GM23338 (cell line): ENCODE data around the gene PKNOX2. TPM values are rescaled to one million over a fixed set of nuclear protein-coding genes. Genes with fewer than 3 reads are reported as not detected.

ENCODE experiments used
- ATAC-seq: fragments of 200-7000 bp; cut with Tn5 transposase; 3 replicates; pipeline ENCODE4 v1.9.1; 2020
- DNase-seq: peaks from one replicate; pipeline ENCODE4 v3.0.0-alpha.2; 2015; ENCODE audit warnings: low spot score
- H2AFZ ChIP-seq: fragments of 200-600 bp; sonication (generic); 2 replicates; pipeline ENCODE4 v1.8.0; 2016; ENCODE audit warnings: antibody characterized with exemption, mild to moderate bottlenecking, moderate library complexity
- H3F3A ChIP-seq: fragments of 200-600 bp; sonication (generic); replicated peaks from 2 replicates; pipeline ENCODE4 v1.8.0; 2017; ENCODE audit warnings: antibody characterized with exemption, mixed run types, low read depth
- H3K27ac ChIP-seq: fragments of 200-600 bp; sonication (generic); 2 replicates; pipeline ENCODE4 v1.6.1; 2016; ENCODE audit warnings: low read depth
- H3K27me3 ChIP-seq: fragments of 200-600 bp; sonication (generic); 2 replicates; pipeline ENCODE4 v1.8.0; 2016; ENCODE audit warnings: mild to moderate bottlenecking, mixed run types, moderate library complexity; ENCODE audit not compliant: insufficient read depth
- H3K36me3 ChIP-seq: fragments of 200-600 bp; sonication (generic); 2 replicates; pipeline ENCODE4 v1.8.0; 2016; ENCODE audit warnings: mild to moderate bottlenecking; ENCODE audit not compliant: insufficient read depth
- H3K4me1 ChIP-seq: fragments of 200-600 bp; sonication (generic); 2 replicates; pipeline ENCODE4 v1.8.0; 2016; ENCODE audit warnings: mild to moderate bottlenecking, moderate library complexity; ENCODE audit not compliant: insufficient read depth
- H3K4me2 ChIP-seq: fragments of 200-600 bp; sonication (generic); 2 replicates; pipeline ENCODE4 v1.7.1; 2017; ENCODE audit warnings: mixed run types
- H3K4me3 ChIP-seq: fragments of 200-600 bp; sonication (generic); 2 replicates; pipeline ENCODE4 v1.6.1; 2016; ENCODE audit warnings: mixed run types
- H3K79me2 ChIP-seq: fragments of 200-600 bp; sonication (generic); replicated peaks from 2 replicates; pipeline ENCODE4 v1.8.0; 2017; ENCODE audit warnings: mild to moderate bottlenecking; ENCODE audit not compliant: insufficient read depth
- H3K9me2 ChIP-seq: fragments of 200-600 bp; sonication (generic); 2 replicates; pipeline ENCODE4 v1.8.0; 2017; ENCODE audit not compliant: insufficient read depth
- H4K20me1 ChIP-seq: fragments of 200-600 bp; sonication (generic); replicated peaks from 2 replicates; pipeline ENCODE4 v1.8.0; 2017; ENCODE audit warnings: mild to moderate bottlenecking; ENCODE audit not compliant: insufficient read depth
- H3K27ac Mint-ChIP-seq: 2 replicates; pipeline ENCODE4 v1.8.0; 2020; ENCODE audit warnings: inconsistent platforms, mild to moderate bottlenecking, moderate library complexity, mixed read lengths
- H3K27me3 Mint-ChIP-seq: 3 replicates; pipeline ENCODE4 v1.8.0; 2022; ENCODE audit warnings: low read depth, mild to moderate bottlenecking, moderate library complexity, mixed read lengths, inconsistent platforms; ENCODE audit not compliant: insufficient read depth, poor library complexity
- H3K36me3 Mint-ChIP-seq: 3 replicates; pipeline ENCODE4 v1.8.0; 2021; ENCODE audit warnings: low read depth, mild to moderate bottlenecking, inconsistent platforms, moderate library complexity, mixed read lengths
- H3K4me1 Mint-ChIP-seq: 3 replicates; pipeline ENCODE4 v1.8.0; 2020; ENCODE audit warnings: mild to moderate bottlenecking, inconsistent platforms, mixed read lengths
- H3K4me3 Mint-ChIP-seq: 3 replicates; pipeline ENCODE4 v1.8.0; 2021; ENCODE audit warnings: moderate library complexity, mild to moderate bottlenecking, inconsistent platforms, mixed read lengths
- H3K9me3 Mint-ChIP-seq: 3 replicates; pipeline ENCODE4 v1.8.0; 2020; ENCODE audit warnings: moderate library complexity, mild to moderate bottlenecking, inconsistent platforms, mixed read lengths
- CREB1 ChIP-seq: fragments of 250-450 bp; sonication (Bioruptor Pico); IDR thresholded peaks from 2 replicates; pipeline ENCODE4 v1.5.0; 2020; ENCODE audit warnings: low read depth, mild to moderate bottlenecking, moderate library complexity
- CTCF ChIP-seq, 2 experiments: fragments of 200-600 bp in 1 of 2; sonication (generic) in 1 of 2; conservative IDR thresholded peaks; 2 replicates each; pipeline versions ENCODE4 v1.5.1 to v1.6.1; 2016 to 2017; ENCODE audit warnings: antibody characterized with exemption in 2 of 2, low read depth in 2 of 2, mild to moderate bottlenecking in 2 of 2, moderate library complexity in 1 of 2
- EZH2 ChIP-seq: fragments of 200-600 bp; sonication (generic); IDR thresholded peaks from one replicate; pipeline ENCODE4 v1.8.0; 2017; ENCODE audit warnings: antibody characterized with exemption, mild to moderate bottlenecking, low read depth; ENCODE audit not compliant: unreplicated experiment
- EZH2phosphoT487 ChIP-seq: fragments of 200-600 bp; sonication (generic); IDR thresholded peaks from one replicate; pipeline ENCODE4 v1.8.1; 2018; ENCODE audit warnings: antibody characterized with exemption; ENCODE audit not compliant: unreplicated experiment
- JUNB ChIP-seq: IDR thresholded peaks from one replicate; pipeline ENCODE4 v1.6.1; 2016; ENCODE audit warnings: antibody characterized with exemption; ENCODE audit not compliant: unreplicated experiment
- NANOG ChIP-seq: IDR thresholded peaks from 2 replicates; pipeline ENCODE4 v1.6.1; 2016; ENCODE audit warnings: antibody characterized with exemption, borderline replicate concordance
- POLR2AphosphoS5 ChIP-seq: IDR thresholded peaks from 2 replicates; pipeline ENCODE4 v1.6.1; 2016; ENCODE audit warnings: antibody characterized with exemption, low read depth
- STAT1 ChIP-seq: IDR thresholded peaks from one replicate; pipeline ENCODE4 v1.6.1; 2016; ENCODE audit warnings: antibody characterized with exemption; ENCODE audit not compliant: unreplicated experiment
- ZNF114 ChIP-seq: fragments of 250-450 bp; sonication (Bioruptor Pico); IDR thresholded peaks from 2 replicates; pipeline ENCODE4 v1.5.0; 2020; ENCODE audit warnings: mild to moderate bottlenecking, moderate library complexity
- ZNF331 ChIP-seq: fragments of 250-450 bp; sonication (Bioruptor Pico); IDR thresholded peaks from 2 replicates; pipeline ENCODE4 v1.5.0; 2020; ENCODE audit warnings: low read depth, mild to moderate bottlenecking, moderate library complexity
- polyA plus RNA-seq: library from polyadenylated mRNA; unstranded; fragments of >200 nt; fragmentation: Nextera tagmentation; extraction: Ambion mirVana; gene quantifications from 2 replicates; pipeline ENCODE4 v1.2.1, GENCODE V29; 2016
- total RNA-seq: library from RNA; depleted of rRNA; stranded (reverse); fragments of >200 nt; shearing (Covaris generic); gene quantifications from 2 replicates; pipeline ENCODE4 v1.2.3, GENCODE V29; 2014
- TF ChIP-seq, protein P1 (sequence below): fragments of 250-450 bp; sonication (Bioruptor Pico); IDR thresholded peaks from 2 replicates; pipeline ENCODE4 v1.5.0; 2020; ENCODE audit warnings: mild to moderate bottlenecking, moderate library complexity
- TF ChIP-seq, protein P2 (sequence below): IDR thresholded peaks from one replicate; pipeline ENCODE4 v1.6.1; 2018; ENCODE audit warnings: antibody characterized with exemption; ENCODE audit not compliant: unreplicated experiment
- TF ChIP-seq, protein P3 (sequence below): IDR thresholded peaks from 2 replicates; pipeline ENCODE4 v1.6.1; 2016; ENCODE audit warnings: antibody characterized with exemption

Gene PKNOX2
- total and polyA plus RNA-seq, 2 experiments from 2014 or later: 0.42 to 0.83 TPM

GRCh38 chr11:125401235-125401634 lies 236.7 kb downstream of the PKNOX2 start:
- H4K20me1 ChIP-seq: no peaks in the 10 kb centered on the region
- H3K36me3 Mint-ChIP-seq: no peaks in the 10 kb centered on the region
- H3K79me2 ChIP-seq: no peaks in the 10 kb centered on the region
- H3K9me2 ChIP-seq: 0 out of 2 replicates have a peak, but pooled peaks cover 2% of the 10 kb centered on the region
- H3K27me3 Mint-ChIP-seq: peaks cover 19% of the 10 kb centered on the region
- H3F3A ChIP-seq: no peaks in the 10 kb centered on the region
- H3K36me3 ChIP-seq: no peaks in the 10 kb centered on the region
- H3K4me1 ChIP-seq: peaks cover 30% of the 10 kb centered on the region
- no peak overlapping the region for H3K27ac ChIP-seq
- H3K4me2 ChIP-seq: peak overlapping the region; percentile 15; the same call in 1 of the 2 replicates
- H3K4me3 ChIP-seq: no peak overlapping the region
- TF ChIP-seq POLR2AphosphoS5 (no peak), EZH2phosphoT487 (no peak), STAT1 (no peak), NANOG (no peak), CREB1 (CRISPR knock-in tag) (no peak), ZNF114 (CRISPR knock-in tag) (no peak), JUNB (no peak), EZH2 (no peak), ZNF331 (CRISPR knock-in tag) (no peak), CTCF (conservative IDR thresholded peaks at IDR 0.05; ENCODE audit: low read depth in 2 of 2) (no peak)
- TF ChIP-seq, protein P1, sequence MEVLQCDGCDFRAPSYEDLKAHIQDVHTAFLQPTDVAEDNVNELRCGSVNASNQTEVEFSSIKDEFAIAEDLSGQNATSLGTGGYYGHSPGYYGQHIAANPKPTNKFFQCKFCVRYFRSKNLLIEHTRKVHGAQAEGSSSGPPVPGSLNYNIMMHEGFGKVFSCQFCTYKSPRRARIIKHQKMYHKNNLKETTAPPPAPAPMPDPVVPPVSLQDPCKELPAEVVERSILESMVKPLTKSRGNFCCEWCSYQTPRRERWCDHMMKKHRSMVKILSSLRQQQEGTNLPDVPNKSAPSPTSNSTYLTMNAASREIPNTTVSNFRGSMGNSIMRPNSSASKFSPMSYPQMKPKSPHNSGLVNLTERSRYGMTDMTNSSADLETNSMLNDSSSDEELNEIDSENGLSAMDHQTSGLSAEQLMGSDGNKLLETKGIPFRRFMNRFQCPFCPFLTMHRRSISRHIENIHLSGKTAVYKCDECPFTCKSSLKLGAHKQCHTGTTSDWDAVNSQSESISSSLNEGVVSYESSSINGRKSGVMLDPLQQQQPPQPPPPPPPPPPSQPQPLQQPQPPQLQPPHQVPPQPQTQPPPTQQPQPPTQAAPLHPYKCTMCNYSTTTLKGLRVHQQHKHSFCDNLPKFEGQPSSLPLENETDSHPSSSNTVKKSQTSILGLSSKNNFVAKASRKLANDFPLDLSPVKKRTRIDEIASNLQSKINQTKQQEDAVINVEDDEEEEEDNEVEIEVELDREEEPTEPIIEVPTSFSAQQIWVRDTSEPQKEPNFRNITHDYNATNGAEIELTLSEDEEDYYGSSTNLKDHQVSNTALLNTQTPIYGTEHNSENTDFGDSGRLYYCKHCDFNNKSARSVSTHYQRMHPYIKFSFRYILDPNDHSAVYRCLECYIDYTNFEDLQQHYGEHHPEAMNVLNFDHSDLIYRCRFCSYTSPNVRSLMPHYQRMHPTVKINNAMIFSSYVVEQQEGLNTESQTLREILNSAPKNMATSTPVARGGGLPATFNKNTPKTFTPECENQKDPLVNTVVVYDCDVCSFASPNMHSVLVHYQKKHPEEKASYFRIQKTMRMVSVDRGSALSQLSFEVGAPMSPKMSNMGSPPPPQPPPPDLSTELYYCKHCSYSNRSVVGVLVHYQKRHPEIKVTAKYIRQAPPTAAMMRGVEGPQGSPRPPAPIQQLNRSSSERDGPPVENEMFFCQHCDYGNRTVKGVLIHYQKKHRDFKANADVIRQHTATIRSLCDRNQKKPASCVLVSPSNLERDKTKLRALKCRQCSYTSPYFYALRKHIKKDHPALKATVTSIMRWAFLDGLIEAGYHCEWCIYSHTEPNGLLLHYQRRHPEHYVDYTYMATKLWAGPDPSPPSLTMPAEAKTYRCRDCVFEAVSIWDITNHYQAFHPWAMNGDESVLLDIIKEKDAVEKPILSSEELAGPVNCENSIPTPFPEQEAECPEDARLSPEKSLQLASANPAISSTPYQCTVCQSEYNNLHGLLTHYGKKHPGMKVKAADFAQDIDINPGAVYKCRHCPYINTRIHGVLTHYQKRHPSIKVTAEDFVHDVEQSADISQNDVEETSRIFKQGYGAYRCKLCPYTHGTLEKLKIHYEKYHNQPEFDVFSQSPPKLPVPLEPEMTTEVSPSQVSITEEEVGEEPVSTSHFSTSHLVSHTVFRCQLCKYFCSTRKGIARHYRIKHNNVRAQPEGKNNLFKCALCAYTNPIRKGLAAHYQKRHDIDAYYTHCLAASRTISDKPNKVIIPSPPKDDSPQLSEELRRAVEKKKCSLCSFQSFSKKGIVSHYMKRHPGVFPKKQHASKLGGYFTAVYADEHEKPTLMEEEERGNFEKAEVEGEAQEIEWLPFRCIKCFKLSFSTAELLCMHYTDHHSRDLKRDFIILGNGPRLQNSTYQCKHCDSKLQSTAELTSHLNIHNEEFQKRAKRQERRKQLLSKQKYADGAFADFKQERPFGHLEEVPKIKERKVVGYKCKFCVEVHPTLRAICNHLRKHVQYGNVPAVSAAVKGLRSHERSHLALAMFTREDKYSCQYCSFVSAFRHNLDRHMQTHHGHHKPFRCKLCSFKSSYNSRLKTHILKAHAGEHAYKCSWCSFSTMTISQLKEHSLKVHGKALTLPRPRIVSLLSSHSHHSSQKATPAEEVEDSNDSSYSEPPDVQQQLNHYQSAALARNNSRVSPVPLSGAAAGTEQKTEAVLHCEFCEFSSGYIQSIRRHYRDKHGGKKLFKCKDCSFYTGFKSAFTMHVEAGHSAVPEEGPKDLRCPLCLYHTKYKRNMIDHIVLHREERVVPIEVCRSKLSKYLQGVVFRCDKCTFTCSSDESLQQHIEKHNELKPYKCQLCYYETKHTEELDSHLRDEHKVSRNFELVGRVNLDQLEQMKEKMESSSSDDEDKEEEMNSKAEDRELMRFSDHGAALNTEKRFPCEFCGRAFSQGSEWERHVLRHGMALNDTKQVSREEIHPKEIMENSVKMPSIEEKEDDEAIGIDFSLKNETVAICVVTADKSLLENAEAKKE: no peak
- TF ChIP-seq, protein P2, sequence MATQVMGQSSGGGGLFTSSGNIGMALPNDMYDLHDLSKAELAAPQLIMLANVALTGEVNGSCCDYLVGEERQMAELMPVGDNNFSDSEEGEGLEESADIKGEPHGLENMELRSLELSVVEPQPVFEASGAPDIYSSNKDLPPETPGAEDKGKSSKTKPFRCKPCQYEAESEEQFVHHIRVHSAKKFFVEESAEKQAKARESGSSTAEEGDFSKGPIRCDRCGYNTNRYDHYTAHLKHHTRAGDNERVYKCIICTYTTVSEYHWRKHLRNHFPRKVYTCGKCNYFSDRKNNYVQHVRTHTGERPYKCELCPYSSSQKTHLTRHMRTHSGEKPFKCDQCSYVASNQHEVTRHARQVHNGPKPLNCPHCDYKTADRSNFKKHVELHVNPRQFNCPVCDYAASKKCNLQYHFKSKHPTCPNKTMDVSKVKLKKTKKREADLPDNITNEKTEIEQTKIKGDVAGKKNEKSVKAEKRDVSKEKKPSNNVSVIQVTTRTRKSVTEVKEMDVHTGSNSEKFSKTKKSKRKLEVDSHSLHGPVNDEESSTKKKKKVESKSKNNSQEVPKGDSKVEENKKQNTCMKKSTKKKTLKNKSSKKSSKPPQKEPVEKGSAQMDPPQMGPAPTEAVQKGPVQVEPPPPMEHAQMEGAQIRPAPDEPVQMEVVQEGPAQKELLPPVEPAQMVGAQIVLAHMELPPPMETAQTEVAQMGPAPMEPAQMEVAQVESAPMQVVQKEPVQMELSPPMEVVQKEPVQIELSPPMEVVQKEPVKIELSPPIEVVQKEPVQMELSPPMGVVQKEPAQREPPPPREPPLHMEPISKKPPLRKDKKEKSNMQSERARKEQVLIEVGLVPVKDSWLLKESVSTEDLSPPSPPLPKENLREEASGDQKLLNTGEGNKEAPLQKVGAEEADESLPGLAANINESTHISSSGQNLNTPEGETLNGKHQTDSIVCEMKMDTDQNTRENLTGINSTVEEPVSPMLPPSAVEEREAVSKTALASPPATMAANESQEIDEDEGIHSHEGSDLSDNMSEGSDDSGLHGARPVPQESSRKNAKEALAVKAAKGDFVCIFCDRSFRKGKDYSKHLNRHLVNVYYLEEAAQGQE: no peak
- TF ChIP-seq, protein P3, sequence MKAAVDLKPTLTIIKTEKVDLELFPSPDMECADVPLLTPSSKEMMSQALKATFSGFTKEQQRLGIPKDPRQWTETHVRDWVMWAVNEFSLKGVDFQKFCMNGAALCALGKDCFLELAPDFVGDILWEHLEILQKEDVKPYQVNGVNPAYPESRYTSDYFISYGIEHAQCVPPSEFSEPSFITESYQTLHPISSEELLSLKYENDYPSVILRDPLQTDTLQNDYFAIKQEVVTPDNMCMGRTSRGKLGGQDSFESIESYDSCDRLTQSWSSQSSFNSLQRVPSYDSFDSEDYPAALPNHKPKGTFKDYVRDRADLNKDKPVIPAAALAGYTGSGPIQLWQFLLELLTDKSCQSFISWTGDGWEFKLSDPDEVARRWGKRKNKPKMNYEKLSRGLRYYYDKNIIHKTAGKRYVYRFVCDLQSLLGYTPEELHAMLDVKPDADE: no peak
- H3K27ac Mint-ChIP-seq: peak overlapping the region; percentile 84; the same call in 1 of the 2 replicates
- no peaks in the 10 kb centered on the region for H3K27me3 ChIP-seq
- H3K9me3 Mint-ChIP-seq: no peaks in the 10 kb centered on the region
- ATAC-seq (peak; percentile 5), DNase-seq (peak; percentile 35)
- H3K4me3 Mint-ChIP-seq: peak overlapping the region; percentile 9; the same call in 1 of the 3 replicates
- peak overlapping the region; percentile 44; the same call in 1 of the 2 replicates for H2AFZ ChIP-seq
- H3K4me1 Mint-ChIP-seq: peaks cover 56% of the 10 kb centered on the region
